Ovary (tissue), 9 donors: Measurements from ENCODE around the gene CHAC2. TPM values are rescaled to one million over a fixed set of nuclear protein-coding genes. Genes with fewer than 3 reads are reported as not detected.
A peak's percentile ranks its signal among the peaks of the same experiment; 100 is the strongest.

ENCODE experiments used
- DNase-seq, 5 donors: peaks; one replicate each; pipeline ENCODE4 v3.0.0-alpha.2; 2019 to 2020
- H3K27ac ChIP-seq, 2 donors: fragments of 200-600 bp; one replicate each; pipeline versions ENCODE4 v1.5.1 to v1.8.0; 2019 to 2022
- H3K27me3 ChIP-seq: fragments of 200-600 bp; one replicate; pipeline ENCODE4 v1.8.0; 2022
- H3K36me3 ChIP-seq: fragments of 200-600 bp; sonication (generic); one replicate; pipeline ENCODE4 v1.5.1; 2019
- H3K4me1 ChIP-seq: one replicate; pipeline ENCODE4 v1.8.1; 2013; ENCODE audit warnings: mild to moderate bottlenecking, moderate library complexity; ENCODE audit not compliant: insufficient read depth
- H3K4me3 ChIP-seq: fragments of 200-600 bp; sonication (generic); one replicate; pipeline ENCODE4 v1.5.1; 2017
- H3K9me3 ChIP-seq, 2 donors: fragments of 200-600 bp in 1 of 2; sonication (generic) in 1 of 2; one replicate each; pipeline versions ENCODE4 v1.5.1 to v1.8.1; 2013 to 2019; ENCODE audit warnings: mild to moderate bottlenecking in 1 of 2, moderate library complexity in 1 of 2
- CTCF ChIP-seq, 3 donors: fragments of 450-650 bp in 2 of 3; fragments of 200-600 bp in 1 of 3; IDR thresholded peaks; one replicate each; pipeline versions ENCODE4 v1.5.1 to v1.8.0; 2016 to 2022; ENCODE audit warnings: antibody characterized with exemption in 3 of 3, mild to moderate bottlenecking in 1 of 3
- EP300 ChIP-seq: sonication (generic); formaldehyde crosslinking; IDR thresholded peaks from one replicate; pipeline ENCODE4 v1.6.1; 2017; ENCODE audit warnings: antibody characterized with exemption
- POLR2A ChIP-seq: fragments of 450-650 bp; IDR thresholded peaks from one replicate; pipeline ENCODE4 v1.6.1; 2017; ENCODE audit warnings: antibody characterized with exemption, mild to moderate bottlenecking, moderate library complexity
- WGBS, 3 donors: extraction: QIAGEN DNeasy Blood & Tissue Kit in 1 of 3; methylation state at CpG; one replicate each; pipeline versions ENCODE4 v1.1.5 to v1.1.7; 2013 to 2017; 5-methylcytosine and 5-hydroxymethylcytosine counted together
- intact Hi-C, 4 donors: fragments of 100-400 bp; cut with DNase I; formaldehyde crosslinking; loops; one replicate each; pipeline versions ENCODE4 v1.11.0 to v1.15.1; 2022 to 2023
- polyA plus RNA-seq, 2 donors: library from polyadenylated mRNA; stranded (reverse); fragments of 200-250 nt in 1 of 2; fragments of 350-450 nt in 1 of 2; fragmentation: Illumina TruSeq in 1 of 2; extraction: RNeasy Lipid Tissue Mini Kit (QIAGEN cat#74804) in 1 of 2; gene quantifications; one replicate each; pipeline ENCODE4 v1.2.3, GENCODE V29; 2013 to 2014
- total RNA-seq, 7 donors: library from RNA; depleted of rRNA in 2 of 7; stranded (reverse); fragments of >200 nt in 2 of 7; fragmentation: NEBNext Ultra II Directional in 3 of 7; extraction: Animal tissue kit (Norgen Biotek cat#: 25700) in 3 of 7; gene quantifications; one replicate each; pipeline versions ENCODE4 v1.1.0 to v1.2.4, GENCODE V29; 2016 to 2023
- donor health status: DM: no; HTN: no; CAD: no; lungs with moderate emphysema.
- donor health status: DM: no; HTN: no; CAD: no.
- donor health status: Bipolar disorder and iron deficiency.
- donor health status: DM: yes; HTN: yes; CAD: no.
- donor health status: DM: no; HTN: no; CAD: no.
- donor health status: DM: yes; HTN: yes; CAD: no.

The CHAC2 gene
- total and polyA plus RNA-seq, 9 donors: 0.39 to 2.0 (median 1.1) TPM

DNA sequence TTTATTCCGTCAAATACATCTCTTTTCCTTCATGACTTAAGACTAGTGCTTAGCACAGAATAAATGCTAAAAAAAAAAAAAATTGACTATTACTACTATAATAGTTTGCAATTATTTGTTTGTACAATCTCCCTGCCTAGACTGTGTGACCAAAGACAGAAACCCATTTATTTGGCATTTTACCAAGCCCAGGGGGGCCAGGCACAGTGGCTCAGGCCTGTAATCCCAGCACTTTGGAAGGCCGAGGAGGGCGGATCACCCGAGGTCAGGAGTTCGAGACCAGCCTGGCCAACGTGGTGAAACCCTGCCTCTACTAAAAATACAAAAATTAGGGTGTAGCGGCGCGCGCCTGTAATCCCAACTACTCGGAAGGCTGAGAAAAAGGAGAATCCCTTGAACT, 17.8 kb downstream of the CHAC2 start:
- 45 to 54% (median 52%) methylated on average over 11 of the region's 11 CpGs for WGBS, 3 donors
- peaks cover 10% of the 10 kb centered on the region for H3K4me1 ChIP-seq
- intact Hi-C loops: no loop called here
- H3K27ac ChIP-seq: no peak overlapping the region
- TF ChIP-seq CTCF (IDR thresholded peaks at IDR 0.05) (no peak), EP300 (no peak), POLR2A (no peak)
- peak overlapping the region; percentile 76 for H3K4me3 ChIP-seq
- no peak for DNase-seq
- H3K36me3 ChIP-seq: no peaks in the 10 kb centered on the region
- no peaks in the 10 kb centered on the region for H3K27me3 ChIP-seq
- H3K9me3 ChIP-seq: no peaks in the 10 kb centered on the region

DNA sequence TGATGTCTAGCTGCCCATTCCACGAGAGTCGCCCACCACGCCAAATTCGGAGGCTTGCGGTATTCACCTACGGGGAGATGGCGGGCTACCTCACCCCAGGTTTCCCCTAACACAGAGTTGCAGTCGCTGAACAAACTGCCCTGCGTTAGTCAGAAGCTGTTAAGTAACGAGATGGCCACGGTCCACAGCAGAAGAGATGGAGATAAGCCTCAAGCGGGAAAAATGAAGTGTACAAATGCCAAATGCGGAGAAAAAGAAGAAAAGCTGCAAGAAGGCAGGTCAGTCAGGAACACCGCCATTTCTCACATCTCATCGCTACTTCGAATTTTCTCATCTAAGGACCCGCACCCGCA, 18.7 kb downstream of the CHAC2 start:
- peak; percentile 35 to 61 (median 50) for DNase-seq
- 0% methylated on average over 18 of the region's 18 CpGs for WGBS, 3 donors
- Histone ChIP-seq H3K27me3 (no peaks in the 10 kb centered on the region), H3K9me3 (no peaks in the 10 kb centered on the region), H3K27ac (peak overlapping the region in 1 of 2 donors; percentile 61), H3K4me1 (peaks cover 10% of the 10 kb centered on the region), H3K36me3 (no peaks in the 10 kb centered on the region), H3K4me3 (peak overlapping the region; percentile 76)
- intact Hi-C loops: no loop called here
- TF ChIP-seq EP300: no peak
- TF ChIP-seq CTCF (IDR thresholded peaks at IDR 0.05): no peak
- no peak for TF ChIP-seq POLR2A

GRCh38 chr2:53786705-53787613, 19.4 kb downstream of the CHAC2 start, which contains the start of the genes ASB3 and ERLEC1:
Gene ASB3, minus strand, starts transcription at chr2:53786953. Its CDS starts 21,381 bp downstream, at chr2:53765572.
Gene ERLEC1, plus strand, starts transcription at chr2:53787044. Its CDS starts 167 bp downstream, at chr2:53787211.
- intact Hi-C loops: no loop called here
- no peaks in the 10 kb centered on the region for H3K36me3 ChIP-seq
- DNase-seq: peak; percentile 85 to 93 (median 88)
- no peaks in the 10 kb centered on the region for H3K9me3 ChIP-seq
- H3K27me3 ChIP-seq: no peaks in the 10 kb centered on the region
- H3K4me3 ChIP-seq: peak within 1 kb of the TSS; percentile 76
- peaks cover 10% of the 10 kb centered on the region for H3K4me1 ChIP-seq
- TF ChIP-seq POLR2A: peak; percentile 51
- no peak for TF ChIP-seq CTCF (IDR thresholded peaks at IDR 0.05)
- WGBS, 3 donors: 0 to 1% (median 1%) methylated on average over 77 of the region's 77 CpGs
- H3K27ac ChIP-seq: peak within 1 kb of the TSS in 1 of 2 donors; percentile 61

DNA sequence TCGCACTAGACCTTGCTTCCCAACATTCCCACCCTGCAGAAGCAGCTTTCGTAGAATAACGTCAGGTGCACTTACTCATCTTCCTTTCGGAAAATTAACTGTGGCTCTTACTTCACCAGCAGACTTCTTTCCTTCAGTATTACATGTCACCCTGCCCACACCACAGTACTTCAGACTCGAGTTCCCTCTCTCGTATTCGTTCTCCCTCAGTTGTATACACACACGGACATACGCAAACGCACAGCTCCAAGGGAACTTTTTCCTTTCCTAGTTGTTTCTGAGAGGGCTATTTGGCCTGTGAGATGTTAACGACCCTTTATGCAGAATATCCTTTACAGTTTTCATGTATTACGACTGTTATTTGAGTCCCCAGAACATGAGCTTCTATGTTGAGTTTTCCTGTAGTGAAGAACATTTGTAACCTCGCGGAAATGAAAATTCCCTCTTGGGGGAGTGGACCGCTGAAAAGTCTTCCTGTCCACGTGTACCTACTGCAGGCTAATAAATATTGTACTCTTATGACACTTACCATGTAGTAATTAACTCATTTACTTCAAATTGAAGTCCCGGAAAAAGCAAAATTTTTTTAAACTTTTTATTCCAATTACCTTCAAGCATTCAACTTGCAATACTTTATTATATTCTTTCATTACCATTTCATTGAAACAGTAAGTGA, 20.1 kb downstream of the CHAC2 start:
- TF ChIP-seq POLR2A (no peak), EP300 (no peak), CTCF (IDR thresholded peaks at IDR 0.05) (no peak)
- no peaks in the 10 kb centered on the region for H3K36me3 ChIP-seq
- H3K4me3 ChIP-seq: peak overlapping the region; percentile 76
- no peaks in the 10 kb centered on the region for H3K27me3 ChIP-seq
- no peak overlapping the region for H3K27ac ChIP-seq
- WGBS, 3 donors: 2% methylated on average over 17 of the region's 17 CpGs
- no peak for DNase-seq
- peaks cover 10% of the 10 kb centered on the region for H3K4me1 ChIP-seq
- intact Hi-C loops: no loop called here
- no peaks in the 10 kb centered on the region for H3K9me3 ChIP-seq
